HepG2 (cell line): Measurements from ENCODE around the gene SCAANT1. TPM values are rescaled to one million over a fixed set of nuclear protein-coding genes. Genes with fewer than 3 reads are reported as not detected.

ENCODE experiments used
- AGO1 ChIP-seq: fragments of 200-400 bp; formaldehyde crosslinking; IDR thresholded peaks from 2 replicates; pipeline ENCODE4 v1.6.1; 2017; ENCODE audit warnings: mild to moderate bottlenecking, low read depth, low read length, moderate library complexity; ENCODE audit not compliant: poor library complexity, severe bottlenecking
- ARID3A ChIP-seq: IDR thresholded peaks from 2 replicates; pipeline ENCODE4 v1.6.1; 2012; ENCODE audit warnings: low read depth, low read length, improper control_type of control experiment
- CBFB ChIP-seq: sonication (generic); formaldehyde crosslinking; IDR thresholded peaks from 2 replicates; pipeline ENCODE4 v1.4.0; 2020; ENCODE audit warnings: missing genetic modification reagents
- ELF4 ChIP-seq: sonication (generic); formaldehyde crosslinking; IDR thresholded peaks from 2 replicates; pipeline ENCODE4 v1.5.0; 2020; ENCODE audit warnings: missing genetic modification reagents, mild to moderate bottlenecking, moderate library complexity, borderline replicate concordance
- GLMP ChIP-seq: sonication (generic); formaldehyde crosslinking; IDR thresholded peaks from 2 replicates; pipeline ENCODE4 v1.9.0; 2021; ENCODE audit warnings: missing genetic modification reagents, mild to moderate bottlenecking, borderline replicate concordance
- MYC ChIP-seq: sonication (generic); formaldehyde crosslinking; IDR thresholded peaks from 2 replicates; pipeline ENCODE4 v1.9.0; 2021; ENCODE audit warnings: missing genetic modification reagents, borderline replicate concordance
- NFE2 ChIP-seq: sonication (generic); formaldehyde crosslinking; IDR thresholded peaks from 2 replicates; pipeline ENCODE4 v1.4.0; 2020; ENCODE audit warnings: missing genetic modification reagents
- SNAPC5 ChIP-seq: sonication (generic); formaldehyde crosslinking; IDR thresholded peaks from 2 replicates; pipeline ENCODE4 v1.8.1; 2023; ENCODE audit warnings: mild to moderate bottlenecking, missing genetic modification reagents, borderline replicate concordance
- TIGD3 ChIP-seq: sonication (generic); formaldehyde crosslinking; IDR thresholded peaks from 2 replicates; pipeline ENCODE4 v1.5.1; 2020; ENCODE audit warnings: mild to moderate bottlenecking, missing genetic modification reagents, borderline replicate concordance
- TMF1 ChIP-seq: sonication (generic); formaldehyde crosslinking; IDR thresholded peaks from 2 replicates; pipeline ENCODE4 v1.8.1; 2022; ENCODE audit warnings: low read depth, missing genetic modification reagents
- ZBTB33 ChIP-seq: sonication (generic); formaldehyde crosslinking; IDR thresholded peaks from 2 replicates; pipeline ENCODE4 v1.4.0; 2020; ENCODE audit warnings: missing genetic modification reagents
- ZNF335 ChIP-seq: sonication (generic); formaldehyde crosslinking; IDR thresholded peaks from 2 replicates; pipeline ENCODE4 v1.4.0; 2020; ENCODE audit warnings: missing genetic modification reagents
- ZNF503 ChIP-seq: sonication (generic); formaldehyde crosslinking; IDR thresholded peaks from 2 replicates; pipeline ENCODE4 v1.4.0; 2020; ENCODE audit warnings: missing genetic modification reagents
- ZNF740 ChIP-seq: sonication (generic); formaldehyde crosslinking; IDR thresholded peaks from 2 replicates; pipeline ENCODE4 v1.4.0; 2020; ENCODE audit warnings: missing genetic modification reagents
- ZNF761 ChIP-seq: sonication (generic); formaldehyde crosslinking; conservative IDR thresholded peaks from 2 replicates; pipeline ENCODE4 v1.4.0; 2020; ENCODE audit warnings: mild to moderate bottlenecking, missing genetic modification reagents
- ZNF792 ChIP-seq: IDR thresholded peaks from 2 replicates; pipeline ENCODE4 v1.6.1; 2016
- ZUFSP ChIP-seq: sonication (generic); formaldehyde crosslinking; IDR thresholded peaks from 2 replicates; pipeline ENCODE4 v1.9.0; 2021; ENCODE audit warnings: missing genetic modification reagents, mild to moderate bottlenecking, borderline replicate concordance
- polyA plus RNA-seq, 8 experiments: library from polyadenylated mRNA; depleted of rRNA in 3 of 8; stranded (reverse) in 7 of 8; unstranded in 1 of 8; fragments of >200 nt; fragmentation: Illumina TruSeq in 4 of 8; extraction: Trizol in 4 of 8; gene quantifications; 2 replicates each; pipeline versions ENCODE4 v1.2.1 to v1.2.3, GENCODE V29; 2011 to 2016; ENCODE audit warnings: low read depth in 4 of 8, missing spikeins in 1 of 8, mixed read lengths in 1 of 8; ENCODE audit not compliant: insufficient read depth in 1 of 8
- total RNA-seq, 5 experiments: library from RNA; depleted of rRNA; stranded (reverse); fragments of >200 nt; fragmentation: Illumina TruSeq; extraction: Trizol; gene quantifications; 2 replicates each; pipeline ENCODE4 v1.2.3, GENCODE V29; 2016; ENCODE audit warnings: low read depth in 1 of 5

The SCAANT1 gene
- total and polyA plus RNA-seq, 2 of the 13 experiments (the other 11 are each of a cell fraction or from before 2014, with no cell fraction given) = not detected

- TF ChIP-seq TMF1 (no peak), ZNF335 (CRISPR knock-in tag) (no peak), GLMP (no peak), CBFB (CRISPR knock-in tag) (no peak), MYC (CRISPR knock-in tag) (peak; percentile 60; the same call in 1 of the 2 replicates), NFE2 (CRISPR knock-in tag) (no peak), ELF4 (CRISPR knock-in tag) (no peak), AGO1 (peak; percentile 65), ZUFSP (no peak), ZNF792 (CRISPR knock-in tag) (no peak), ZBTB33 (CRISPR knock-in tag) (no peak), SNAPC5 (CRISPR knock-in tag) (no peak), TIGD3 (CRISPR knock-in tag) (no peak), ZNF761 (CRISPR knock-in tag) (peak; percentile 80), ZNF740 (no peak), ZNF503 (CRISPR knock-in tag) (no peak), ARID3A (no peak)
Measured at GRCh38 chr3:63911873-63912767, at the start of gene SCAANT1 (continued).
